WERI-Rb-1 (cell line): ENCODE measurements around the gene SARNP.
A peak's percentile ranks its signal among the peaks of the same experiment; 100 is the strongest.

ENCODE experiments used
- DNase-seq: peaks from one replicate; pipeline ENCODE4 v3.0.0-alpha.2; 2020
- H3K27ac ChIP-seq: fragments of 250-450 bp; sonication (Bioruptor Pico); 2 replicates; pipeline ENCODE4 v1.5.1; 2020; ENCODE audit warnings: mild to moderate bottlenecking, moderate library complexity
- H3K27me3 ChIP-seq: fragments of 250-450 bp; sonication (Bioruptor Pico); 2 replicates; pipeline ENCODE4 v1.5.1; 2021; ENCODE audit warnings: mild to moderate bottlenecking, low read depth, moderate library complexity; ENCODE audit not compliant: insufficient read depth, severe bottlenecking
- H3K36me3 ChIP-seq: fragments of 250-450 bp; sonication (Bioruptor Pico); 2 replicates; pipeline ENCODE4 v1.5.1; 2020; ENCODE audit warnings: mild to moderate bottlenecking, moderate library complexity
- H3K4me3 ChIP-seq: 2 replicates; pipeline ENCODE4 v1.5.1; 2011; ENCODE audit warnings: low read depth, mild to moderate bottlenecking, control low read depth, low read length
- H3K9me3 ChIP-seq: fragments of 250-450 bp; sonication (Bioruptor Pico); 2 replicates; pipeline ENCODE4 v1.5.1; 2021; ENCODE audit warnings: mild to moderate bottlenecking, moderate library complexity; ENCODE audit not compliant: severe bottlenecking
- TF ChIP-seq, protein P1 (sequence below): IDR thresholded peaks from 2 replicates; pipeline ENCODE4 v1.5.1; 2011; ENCODE audit warnings: low read depth, mild to moderate bottlenecking, control low read depth, inconsistent platforms, low read length

The SARNP gene

DNA sequence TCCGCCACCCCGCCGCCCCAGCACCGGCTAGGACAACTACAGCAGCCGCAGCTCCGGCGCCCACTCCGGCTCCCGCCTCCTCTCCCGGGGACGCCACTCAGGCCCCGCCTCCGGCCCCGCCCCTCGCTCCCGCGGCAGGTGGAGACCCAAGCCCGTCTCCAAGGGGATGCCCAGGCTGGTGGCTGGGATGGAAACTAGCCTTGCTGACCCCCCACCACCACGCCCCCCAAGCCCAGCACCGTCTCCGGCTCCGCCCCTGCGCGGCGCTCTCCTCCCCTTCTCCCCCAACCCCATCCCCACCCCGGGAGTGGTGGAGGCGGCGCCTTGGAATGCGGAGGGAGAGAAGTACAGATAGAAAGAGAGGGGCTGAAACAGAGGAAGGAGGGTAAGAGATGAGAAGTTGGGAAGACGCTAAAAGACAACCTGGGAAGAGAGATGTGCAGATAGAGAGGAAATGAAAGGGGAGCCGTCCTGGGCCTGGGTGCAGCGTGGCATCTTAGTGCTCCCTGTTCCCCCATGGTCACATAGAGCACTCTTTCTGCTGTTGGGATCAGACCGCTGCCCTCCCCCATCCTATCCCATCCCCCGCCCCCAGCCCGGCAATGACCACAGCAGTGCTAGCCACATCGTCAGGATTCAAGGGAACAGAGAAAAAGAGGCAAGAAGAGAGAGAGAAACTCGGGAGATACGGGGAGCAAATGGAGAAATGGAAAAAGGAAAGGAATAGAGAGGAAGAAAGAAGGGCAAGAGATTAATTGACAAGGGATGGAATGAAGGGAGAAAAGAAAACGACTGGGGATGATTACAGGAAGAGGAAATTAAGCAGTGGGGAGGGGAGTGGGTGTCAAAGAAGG is 109.5 kb downstream of the SARNP start, which contains the start of gene ITGA7:
TSS of gene ITGA7 (minus strand) at position 64 of the 854 bp plus-strand sequence. CDS start 222 bp downstream, outside the sequence.
- Histone ChIP-seq H3K27me3 (no peaks in the 10 kb centered on the region), H3K36me3 (no peaks in the 10 kb centered on the region), H3K9me3 (no peaks in the 10 kb centered on the region), H3K27ac (peak within 1 kb of the TSS; percentile 47; the same call in 1 of the 2 replicates), H3K4me3 (peak within 1 kb of the TSS; percentile 72)
- peak; percentile 89 for DNase-seq
- TF ChIP-seq, protein P1, sequence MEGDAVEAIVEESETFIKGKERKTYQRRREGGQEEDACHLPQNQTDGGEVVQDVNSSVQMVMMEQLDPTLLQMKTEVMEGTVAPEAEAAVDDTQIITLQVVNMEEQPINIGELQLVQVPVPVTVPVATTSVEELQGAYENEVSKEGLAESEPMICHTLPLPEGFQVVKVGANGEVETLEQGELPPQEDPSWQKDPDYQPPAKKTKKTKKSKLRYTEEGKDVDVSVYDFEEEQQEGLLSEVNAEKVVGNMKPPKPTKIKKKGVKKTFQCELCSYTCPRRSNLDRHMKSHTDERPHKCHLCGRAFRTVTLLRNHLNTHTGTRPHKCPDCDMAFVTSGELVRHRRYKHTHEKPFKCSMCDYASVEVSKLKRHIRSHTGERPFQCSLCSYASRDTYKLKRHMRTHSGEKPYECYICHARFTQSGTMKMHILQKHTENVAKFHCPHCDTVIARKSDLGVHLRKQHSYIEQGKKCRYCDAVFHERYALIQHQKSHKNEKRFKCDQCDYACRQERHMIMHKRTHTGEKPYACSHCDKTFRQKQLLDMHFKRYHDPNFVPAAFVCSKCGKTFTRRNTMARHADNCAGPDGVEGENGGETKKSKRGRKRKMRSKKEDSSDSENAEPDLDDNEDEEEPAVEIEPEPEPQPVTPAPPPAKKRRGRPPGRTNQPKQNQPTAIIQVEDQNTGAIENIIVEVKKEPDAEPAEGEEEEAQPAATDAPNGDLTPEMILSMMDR = no peak
